IPS DF 6.9 (cell line): ENCODE results near the gene ARID5A.
A peak's percentile ranks its signal among the peaks of the same experiment; 100 is the strongest.

Source experiments
- DNase-seq: peaks from one replicate; pipeline ENCODE4 v3.0.0-alpha.2; 2013; ENCODE audit warnings: low read depth, low spot score
- H3K27ac ChIP-seq: one replicate; pipeline ENCODE4 v1.5.1; 2013; ENCODE audit warnings: low read length, control low read depth
- H3K27me3 ChIP-seq: 2 replicates; pipeline ENCODE4 v1.6.1; 2013; ENCODE audit warnings: mild to moderate bottlenecking, low read length; ENCODE audit not compliant: control insufficient read depth, insufficient read depth
- H3K36me3 ChIP-seq: 2 replicates; pipeline ENCODE4 v1.6.1; 2013; ENCODE audit warnings: low read length; ENCODE audit not compliant: control insufficient read depth, insufficient read depth
- H3K4me1 ChIP-seq: 2 replicates; pipeline ENCODE4 v1.6.1; 2013; ENCODE audit warnings: low read length; ENCODE audit not compliant: control insufficient read depth, insufficient read depth
- H3K4me3 ChIP-seq: 2 replicates; pipeline ENCODE4 v1.5.1; 2013; ENCODE audit warnings: mild to moderate bottlenecking, low read length
- H3K9me3 ChIP-seq: 2 replicates; pipeline ENCODE4 v1.6.1; 2013; ENCODE audit warnings: low read length, inconsistent platforms; ENCODE audit not compliant: control insufficient read depth, insufficient read depth
- WGBS: extraction: QIAGEN DNeasy Blood & Tissue Kit; methylation state at CpG from one replicate; pipeline ENCODE4 v1.1.7; 2013; ENCODE audit warnings: mixed read lengths, missing lambda C conversion rate; ENCODE audit not compliant: insufficient read length, insufficient coverage; 5-methylcytosine and 5-hydroxymethylcytosine counted together

The ARID5A gene

GRCh38 chr2:96534141-96534540, 2.4 kb upstream of the ARID5A start:
- Histone ChIP-seq H3K4me1 (peaks cover 11% of the 10 kb centered on the region), H3K36me3 (no peaks in the 10 kb centered on the region), H3K27ac (no peak overlapping the region), H3K27me3 (peaks cover 15% of the 10 kb centered on the region), H3K4me3 (no peak overlapping the region), H3K9me3 (no peaks in the 10 kb centered on the region)
- no peak for DNase-seq
- WGBS, result no CpG with 5 or more reads among the region's 4 CpGs

- WGBS, result no CpG with 5 or more reads among the region's 5 CpGs
These were observed 1.8 kb upstream of the ARID5A start for GRCh38 chr2:96534701-96535181.

GRCh38 chr2:96535331-96535730, 1.2 kb upstream of the ARID5A start:
- no CpG with 5 or more reads among the region's 4 CpGs for WGBS
- H3K4me3 ChIP-seq, result no peak overlapping the region
- DNase-seq, result no peak

More at GRCh38 chr2:96534701-96535181, 1.8 kb upstream of the ARID5A start:
- no peak for DNase-seq
- no peaks in the 10 kb centered on the region for H3K36me3 ChIP-seq
- no peak overlapping the region for H3K27ac ChIP-seq
- peaks cover 16% of the 10 kb centered on the region for H3K27me3 ChIP-seq
- H3K9me3 ChIP-seq, result no peaks in the 10 kb centered on the region
- no peak overlapping the region for H3K4me3 ChIP-seq
- peaks cover 14% of the 10 kb centered on the region for H3K4me1 ChIP-seq

DNA sequence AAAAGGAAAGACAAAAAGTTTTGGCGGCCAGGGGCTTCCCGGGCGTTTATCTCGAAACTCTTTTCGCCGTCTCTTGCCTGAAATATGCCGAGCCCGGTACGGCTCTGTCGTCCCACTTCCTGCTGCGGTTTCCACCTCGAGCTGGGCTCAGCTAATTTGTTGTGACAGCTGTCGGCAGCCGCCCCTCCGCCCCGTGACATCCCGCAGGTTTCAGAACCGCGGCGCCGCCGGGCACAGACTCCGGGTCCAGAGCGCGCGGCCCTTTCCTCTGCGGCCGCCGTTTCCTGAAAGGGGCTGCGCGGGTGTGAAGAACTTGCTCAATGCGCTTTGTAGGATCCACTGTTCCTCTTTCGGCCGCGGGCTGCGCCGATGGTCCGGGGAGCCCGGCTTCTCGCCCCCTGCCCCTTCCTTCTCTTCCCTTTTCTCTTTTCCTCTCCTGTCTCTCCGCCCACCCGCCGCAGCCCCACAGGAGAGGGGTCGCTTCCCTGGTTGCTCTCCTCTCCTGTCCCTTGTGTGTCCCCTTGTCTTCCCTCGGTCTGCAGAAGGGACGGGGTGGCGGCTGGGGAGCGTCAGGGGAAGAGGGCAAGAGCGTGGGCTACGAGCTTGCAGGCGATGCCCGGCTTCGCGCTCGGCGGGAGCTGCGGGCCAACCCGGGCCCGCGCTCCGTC, 648 bp downstream of the ARID5A start:
- H3K27ac ChIP-seq, result no peak overlapping the region
- peaks cover 20% of the 10 kb centered on the region for H3K27me3 ChIP-seq
- WGBS, result no CpG with 5 or more reads among the region's 61 CpGs
- peaks cover 19% of the 10 kb centered on the region for H3K4me1 ChIP-seq
- H3K4me3 ChIP-seq, result peak overlapping the region; percentile 57
- no peak for DNase-seq
- no peaks in the 10 kb centered on the region for H3K36me3 ChIP-seq
- no peaks in the 10 kb centered on the region for H3K9me3 ChIP-seq

More at GRCh38 chr2:96535331-96535730, 1.2 kb upstream of the ARID5A start:
- peaks cover 19% of the 10 kb centered on the region for H3K4me1 ChIP-seq
- no peaks in the 10 kb centered on the region for H3K9me3 ChIP-seq
- H3K27me3 ChIP-seq, result peaks cover 20% of the 10 kb centered on the region
- H3K27ac ChIP-seq, result no peak overlapping the region
- no peaks in the 10 kb centered on the region for H3K36me3 ChIP-seq

DNA sequence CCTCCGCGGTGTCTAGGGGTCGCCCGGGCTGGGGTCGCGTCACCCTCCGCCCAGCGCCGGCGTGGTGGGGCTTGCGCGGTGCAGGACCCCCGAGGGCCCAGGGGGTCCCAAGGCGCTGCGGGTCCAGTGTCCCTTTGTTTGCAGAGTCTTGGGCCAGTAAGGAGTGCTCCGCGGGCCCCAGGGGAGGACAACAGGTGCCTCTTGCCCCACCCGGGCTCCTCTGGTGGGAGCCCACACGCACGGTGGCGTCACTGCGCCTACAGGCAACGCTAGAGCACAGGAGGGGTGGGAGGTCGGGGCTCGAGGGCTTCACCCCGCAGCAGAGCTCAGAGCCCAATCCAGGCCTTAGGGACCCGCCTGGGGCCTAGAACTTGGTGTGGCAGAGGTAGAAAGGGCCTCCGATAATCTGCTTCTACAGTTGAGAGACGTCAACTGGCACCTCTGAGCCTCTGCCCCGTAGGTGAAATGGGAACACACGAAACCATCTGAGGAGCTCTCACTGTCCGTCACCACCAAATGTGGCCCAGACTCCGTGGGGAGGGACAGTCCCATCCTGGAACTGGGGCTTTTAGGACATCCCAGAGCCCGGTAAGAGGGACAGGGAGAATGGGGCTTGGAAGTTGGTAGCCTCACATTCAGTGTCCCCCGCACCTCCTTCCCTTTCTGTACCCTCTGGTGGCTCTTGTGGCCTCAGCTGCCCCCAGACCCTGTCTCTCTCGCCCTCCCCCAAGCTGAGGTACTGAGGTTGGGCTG, 1.4 kb downstream of the ARID5A start:
- WGBS, result no CpG with 5 or more reads among the region's 36 CpGs
- Histone ChIP-seq H3K4me3 (peak overlapping the region; percentile 57), H3K27me3 (peaks cover 20% of the 10 kb centered on the region), H3K4me1 (peaks cover 19% of the 10 kb centered on the region), H3K27ac (no peak overlapping the region), H3K36me3 (no peaks in the 10 kb centered on the region), H3K9me3 (no peaks in the 10 kb centered on the region)
- no peak for DNase-seq

DNA sequence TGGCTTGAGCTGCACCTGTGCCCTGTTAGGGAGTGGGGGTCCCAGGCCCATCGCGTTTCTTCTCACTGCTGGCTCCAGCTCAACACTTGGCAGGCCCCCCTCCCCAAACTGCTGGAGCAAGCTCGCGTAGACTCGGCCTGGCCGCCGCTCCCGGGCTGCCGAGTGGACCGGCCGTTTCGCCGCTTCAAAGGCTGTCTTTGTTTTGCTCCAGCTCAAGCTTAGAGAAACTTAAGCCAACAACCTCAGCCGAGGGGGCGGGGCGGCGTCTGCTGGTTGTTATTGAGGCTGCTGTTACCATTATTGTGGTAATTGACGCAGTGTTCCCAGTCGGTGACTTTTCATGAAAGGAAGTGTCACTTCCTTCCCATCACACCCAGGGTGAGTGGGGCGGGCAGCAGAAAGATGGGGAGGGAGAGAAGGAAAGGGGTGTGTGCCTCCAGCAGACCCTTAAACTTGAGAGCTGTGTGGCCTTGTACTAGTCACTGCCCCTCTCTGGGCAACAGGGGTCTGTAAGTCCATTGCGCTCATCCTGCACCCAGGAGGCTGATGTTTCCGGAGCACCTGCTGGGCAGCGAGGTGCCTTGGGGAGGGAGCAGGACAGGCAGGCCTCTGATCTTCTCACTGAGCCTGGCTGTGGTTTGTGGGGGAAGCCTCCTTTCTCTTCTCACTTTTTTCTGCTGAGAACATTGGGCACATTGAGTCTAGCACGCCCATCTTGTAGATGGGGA, 2.1 kb downstream of the ARID5A start:
- Histone ChIP-seq H3K4me3 (peak overlapping the region; percentile 57; the same call in 1 of the 2 replicates), H3K27me3 (peaks cover 20% of the 10 kb centered on the region), H3K4me1 (peaks cover 19% of the 10 kb centered on the region), H3K36me3 (no peaks in the 10 kb centered on the region), H3K9me3 (no peaks in the 10 kb centered on the region), H3K27ac (no peak overlapping the region)
- DNase-seq, result no peak
- no CpG with 5 or more reads among the region's 24 CpGs for WGBS

GRCh38 chr2:96539215-96539920, 2.8 kb downstream of the ARID5A start:
- H3K36me3 ChIP-seq, result no peaks in the 10 kb centered on the region
- no peak overlapping the region for H3K27ac ChIP-seq
- H3K4me3 ChIP-seq, result no peak overlapping the region
- H3K27me3 ChIP-seq, result peaks cover 20% of the 10 kb centered on the region
- H3K9me3 ChIP-seq, result no peaks in the 10 kb centered on the region
- WGBS, result no CpG with 5 or more reads among the region's 9 CpGs
- DNase-seq, result no peak
- H3K4me1 ChIP-seq, result peaks cover 19% of the 10 kb centered on the region

DNA sequence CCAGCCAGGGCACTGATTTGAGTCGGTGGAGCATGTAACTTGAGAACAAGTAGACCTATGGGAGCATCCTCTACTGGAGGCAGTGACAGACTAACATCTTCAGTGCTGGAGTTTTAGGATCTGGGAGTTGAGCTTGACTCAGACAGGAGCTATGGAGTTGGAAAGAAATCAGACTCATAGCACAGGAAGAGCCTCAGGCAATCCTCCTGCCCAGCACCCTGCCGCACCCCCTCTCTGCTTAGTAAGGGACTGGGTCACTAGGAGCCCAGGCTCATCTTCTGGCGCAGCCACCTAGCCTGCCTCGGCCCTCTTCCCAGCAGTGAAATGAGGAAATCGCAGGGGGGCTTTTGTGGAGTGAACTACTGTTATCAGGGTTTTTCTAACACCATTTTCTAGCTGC, 3.6 kb downstream of the ARID5A start:
- DNase-seq, result no peak
- Histone ChIP-seq H3K4me1 (peaks cover 19% of the 10 kb centered on the region), H3K36me3 (no peaks in the 10 kb centered on the region), H3K9me3 (no peaks in the 10 kb centered on the region), H3K4me3 (no peak overlapping the region), H3K27ac (no peak overlapping the region), H3K27me3 (peaks cover 20% of the 10 kb centered on the region)
- WGBS, result no CpG with 5 or more reads among the region's 5 CpGs

DNA sequence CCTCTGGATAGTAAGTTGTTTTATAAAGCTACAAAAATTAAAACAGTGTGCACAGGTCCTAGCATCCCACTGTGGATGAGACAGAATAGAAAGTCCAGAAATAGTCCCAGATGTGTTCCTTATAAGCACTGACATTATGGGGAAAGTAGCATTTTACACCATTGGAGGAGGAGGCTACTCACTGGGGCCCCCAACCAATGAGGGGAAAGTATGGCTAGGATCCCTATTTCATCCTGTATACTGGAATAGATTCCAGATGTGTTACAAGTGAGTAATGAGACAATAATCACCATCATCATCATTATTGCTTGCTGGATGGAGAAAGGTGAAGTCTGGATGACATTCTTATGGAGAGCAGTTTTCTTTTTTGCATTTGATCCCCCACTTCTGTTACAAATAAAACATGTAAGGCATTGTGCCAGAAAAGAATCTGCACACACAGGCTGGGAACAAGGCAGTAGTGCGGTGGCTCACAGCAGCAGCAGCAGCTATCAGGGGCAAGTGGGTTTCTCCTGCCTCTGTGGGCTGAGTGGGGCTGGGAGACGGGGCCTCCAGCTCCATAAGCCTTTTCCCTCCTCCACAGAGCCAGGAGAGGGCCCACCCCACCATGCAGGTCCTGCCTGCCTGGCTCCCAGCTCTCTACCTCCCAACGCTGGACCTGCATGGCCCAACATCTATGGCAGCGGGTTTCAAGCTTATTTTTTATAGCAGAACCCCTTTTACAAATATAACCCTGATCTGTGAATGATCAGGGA, 5.0 kb downstream of the ARID5A start:
- WGBS, result no CpG with 5 or more reads among the region's 4 CpGs
- H3K9me3 ChIP-seq, result no peaks in the 10 kb centered on the region
- H3K4me1 ChIP-seq, result peaks cover 19% of the 10 kb centered on the region
- no peak for DNase-seq
- peaks cover 20% of the 10 kb centered on the region for H3K27me3 ChIP-seq
- H3K4me3 ChIP-seq, result no peak overlapping the region
- no peak overlapping the region for H3K27ac ChIP-seq
- H3K36me3 ChIP-seq, result no peaks in the 10 kb centered on the region
